HUES6 (cell line): ENCODE results near the gene SAMD5.
A peak's percentile ranks its signal among the peaks of the same experiment; 100 is the strongest.

ENCODE experiments used
- H3K27ac ChIP-seq: 2 replicates; pipeline ENCODE4 v1.7.0; 2013; ENCODE audit warnings: low read depth, mild to moderate bottlenecking, low read length, inconsistent platforms
- H3K27me3 ChIP-seq: 2 replicates; pipeline ENCODE4 v1.6.1; 2013; ENCODE audit warnings: low read length; ENCODE audit not compliant: control insufficient read depth, insufficient read depth
- H3K36me3 ChIP-seq: 2 replicates; pipeline ENCODE4 v1.6.1; 2013; ENCODE audit warnings: low read length; ENCODE audit not compliant: control insufficient read depth, insufficient read depth
- H3K4me1 ChIP-seq: 2 replicates; pipeline ENCODE4 v1.6.1; 2013; ENCODE audit warnings: low read length; ENCODE audit not compliant: control insufficient read depth, insufficient read depth
- H3K4me3 ChIP-seq: 2 replicates; pipeline ENCODE4 v1.5.1; 2013; ENCODE audit warnings: low read depth, low read length
- H3K9ac ChIP-seq: one replicate; pipeline ENCODE4 v1.6.1; 2013; ENCODE audit warnings: mild to moderate bottlenecking, low read length
- H3K9me3 ChIP-seq: 2 replicates; pipeline ENCODE4 v1.6.1; 2013; ENCODE audit warnings: low read depth, low read length; ENCODE audit not compliant: control insufficient read depth, insufficient read depth

Gene SAMD5

DNA sequence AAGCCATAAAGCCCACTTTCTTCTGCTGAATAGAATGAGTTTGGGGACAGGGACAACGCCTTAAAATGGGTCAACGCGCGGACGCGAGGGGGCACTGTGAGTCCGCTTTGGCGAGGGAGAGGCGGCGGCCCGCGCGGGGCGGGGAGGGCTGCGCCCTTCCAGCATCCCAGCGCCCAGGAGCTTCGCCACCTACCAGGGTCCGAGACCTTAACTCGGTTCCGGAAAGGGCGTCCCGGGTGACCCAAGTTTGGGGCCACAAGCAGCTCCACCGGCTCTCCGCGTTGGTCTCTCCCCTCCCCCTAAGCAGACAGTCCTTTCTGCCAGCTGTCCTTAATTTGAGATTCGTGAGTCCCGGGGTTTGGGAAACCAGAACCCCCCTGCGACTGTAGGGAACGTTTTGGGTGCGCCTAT lies 1.8 kb upstream of the SAMD5 start:
- H3K27me3 ChIP-seq, result peaks cover 98% of the 10 kb centered on the region
- no peak overlapping the region for H3K9ac ChIP-seq
- H3K9me3 ChIP-seq, result no peaks in the 10 kb centered on the region
- H3K36me3 ChIP-seq, result no peaks in the 10 kb centered on the region
- no peak overlapping the region for H3K27ac ChIP-seq
- peaks cover 21% of the 10 kb centered on the region for H3K4me1 ChIP-seq
- peak overlapping the region; percentile 69 for H3K4me3 ChIP-seq

DNA sequence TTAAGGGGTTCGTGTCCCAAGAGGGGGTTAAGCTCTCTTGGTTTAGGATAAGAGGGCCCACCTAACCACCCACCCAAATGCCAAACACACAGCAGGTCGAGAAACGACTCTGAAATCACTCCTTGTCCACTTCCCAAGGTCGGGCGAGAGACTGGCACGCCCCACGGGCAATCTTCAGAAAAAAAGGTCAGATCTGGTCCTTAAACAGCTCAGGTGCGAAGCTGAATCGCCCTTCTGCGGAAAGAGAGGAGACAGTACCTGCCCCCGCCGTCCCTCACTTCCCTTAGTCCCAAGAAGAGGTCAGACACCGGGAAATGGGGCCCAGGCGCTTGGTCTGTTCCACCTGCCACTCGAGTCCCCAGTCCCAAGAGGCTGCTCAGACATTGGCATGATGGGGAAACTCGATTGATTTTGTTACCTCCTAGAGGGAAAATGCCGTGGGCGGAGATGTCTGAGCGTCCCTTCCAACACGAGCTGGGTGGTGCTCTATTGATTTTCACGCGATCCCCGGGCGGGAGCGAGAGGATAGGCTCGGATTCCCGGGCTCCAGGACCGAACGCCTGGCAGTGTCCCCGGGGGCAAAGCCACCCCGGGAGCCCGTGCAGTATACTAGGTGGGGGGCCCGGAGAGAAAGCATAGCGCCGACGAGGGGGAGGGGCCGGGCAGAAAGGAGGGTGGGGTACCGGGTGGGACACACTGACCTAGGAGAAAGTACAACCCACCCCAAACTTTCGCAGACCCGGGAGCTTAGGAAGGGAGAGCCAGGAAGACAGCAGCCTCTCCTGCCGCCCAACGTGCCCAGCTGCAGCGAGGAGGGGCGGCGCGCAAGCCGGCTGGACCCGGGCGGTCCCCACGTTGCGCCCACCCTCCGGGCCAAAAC lies 1.1 kb upstream of the SAMD5 start:
- H3K27me3 ChIP-seq, result peaks cover 97% of the 10 kb centered on the region
- H3K9me3 ChIP-seq, result no peaks in the 10 kb centered on the region
- H3K4me3 ChIP-seq, result peak overlapping the region; percentile 69
- no peaks in the 10 kb centered on the region for H3K36me3 ChIP-seq
- H3K27ac ChIP-seq, result no peak overlapping the region
- H3K4me1 ChIP-seq, result peaks cover 21% of the 10 kb centered on the region
- peak overlapping the region; percentile 62 for H3K9ac ChIP-seq

DNA sequence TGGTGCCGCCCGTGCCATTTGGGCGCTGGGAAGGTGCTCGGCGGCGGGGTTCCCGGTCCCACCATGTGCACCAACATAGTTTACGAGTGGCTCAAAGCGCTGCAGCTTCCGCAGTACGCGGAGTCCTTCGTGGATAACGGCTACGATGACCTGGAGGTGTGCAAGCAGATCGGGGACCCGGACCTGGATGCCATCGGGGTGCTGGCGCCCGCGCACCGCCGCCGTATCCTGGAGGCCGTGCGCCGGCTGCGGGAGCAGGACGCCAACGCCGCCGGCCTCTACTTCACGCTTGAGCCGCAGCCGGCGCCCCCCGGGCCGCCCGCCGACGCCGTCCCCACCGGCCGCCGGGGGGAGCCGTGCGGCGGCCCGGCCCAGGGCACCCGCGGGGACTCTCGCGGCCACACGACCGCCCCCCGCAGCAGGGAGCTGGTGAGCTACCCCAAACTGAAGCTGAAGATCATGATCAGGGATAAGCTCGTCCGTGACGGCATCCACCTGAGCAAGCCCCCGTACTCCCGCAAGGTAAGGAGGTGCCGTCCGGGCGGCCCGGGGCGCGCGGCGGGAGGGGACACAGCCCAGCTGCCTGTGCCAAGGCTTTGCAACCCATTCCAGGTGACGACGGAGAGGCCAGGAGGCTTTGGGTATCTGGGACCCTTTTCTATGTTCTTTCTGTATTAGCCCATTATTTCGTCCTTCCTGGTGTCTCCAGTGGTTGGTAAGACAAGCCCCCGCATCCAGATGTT lies 547 bp downstream of the SAMD5 start:
- H3K4me1 ChIP-seq, result peaks cover 11% of the 10 kb centered on the region
- H3K27me3 ChIP-seq, result peaks cover 97% of the 10 kb centered on the region
- H3K4me3 ChIP-seq, result peak overlapping the region; percentile 69
- peak overlapping the region; percentile 56 for H3K9ac ChIP-seq
- no peaks in the 10 kb centered on the region for H3K9me3 ChIP-seq
- H3K27ac ChIP-seq, result no peak overlapping the region
- H3K36me3 ChIP-seq, result no peaks in the 10 kb centered on the region

DNA sequence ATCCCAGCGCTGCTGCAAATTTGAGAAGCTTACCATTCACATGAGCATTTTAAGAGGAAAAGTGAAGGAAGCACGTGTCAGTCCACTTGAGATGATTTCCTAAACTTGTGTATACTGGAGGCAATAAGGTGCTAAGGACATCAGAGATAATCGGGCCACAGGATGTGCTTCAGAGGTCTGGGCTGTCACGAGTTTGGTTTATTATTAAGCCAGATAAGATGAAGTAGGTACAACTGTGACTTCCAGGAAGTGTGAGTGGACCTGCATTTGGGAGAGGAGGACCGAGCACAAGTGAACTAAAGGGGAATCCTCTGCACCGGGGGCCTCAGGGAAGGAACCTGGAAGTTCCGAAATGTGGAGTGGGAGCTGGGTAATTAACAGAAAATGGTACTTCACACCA lies 1.4 kb downstream of the SAMD5 start:
- Histone ChIP-seq H3K4me1 (peaks cover 11% of the 10 kb centered on the region), H3K27me3 (peaks cover 92% of the 10 kb centered on the region), H3K9me3 (no peaks in the 10 kb centered on the region), H3K9ac (no peak overlapping the region), H3K27ac (no peak overlapping the region), H3K4me3 (peak overlapping the region; percentile 69), H3K36me3 (no peaks in the 10 kb centered on the region)

DNA sequence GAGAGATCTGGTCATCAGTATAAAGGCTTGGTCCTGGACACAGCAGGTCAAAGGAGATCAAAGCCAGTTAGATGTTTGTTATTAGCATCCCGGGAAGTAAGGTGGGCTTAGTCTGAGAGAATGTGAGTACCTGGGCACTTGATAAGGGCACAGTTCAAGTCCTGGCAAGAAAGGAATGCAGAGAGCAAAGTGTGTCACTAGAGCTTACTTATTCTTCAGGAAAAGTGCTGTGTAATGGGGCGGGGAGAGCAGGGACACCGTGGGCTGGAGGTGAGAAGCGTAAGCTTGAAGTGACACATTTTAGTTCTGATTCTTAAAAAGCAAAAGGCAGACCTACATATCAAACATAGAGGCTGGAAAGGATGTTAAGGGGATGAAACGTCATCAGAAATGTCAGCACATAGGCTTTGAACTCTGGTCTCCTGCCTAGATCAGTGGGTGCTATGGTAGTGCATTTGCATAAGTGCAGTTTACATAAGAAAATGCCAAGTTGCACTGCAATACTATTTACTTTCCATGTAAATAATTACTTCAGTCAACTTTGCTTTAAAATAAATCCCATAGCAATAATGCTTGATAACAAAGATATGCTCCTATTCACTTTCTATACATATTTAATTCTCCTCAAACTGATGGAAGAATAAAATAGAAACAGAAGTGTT lies 2.6 kb downstream of the SAMD5 start:
- no peak overlapping the region for H3K9ac ChIP-seq
- no peaks in the 10 kb centered on the region for H3K36me3 ChIP-seq
- H3K9me3 ChIP-seq, result no peaks in the 10 kb centered on the region
- no peak overlapping the region for H3K27ac ChIP-seq
- peaks cover 11% of the 10 kb centered on the region for H3K4me1 ChIP-seq
- peaks cover 82% of the 10 kb centered on the region for H3K27me3 ChIP-seq
- H3K4me3 ChIP-seq, result no peak overlapping the region

DNA sequence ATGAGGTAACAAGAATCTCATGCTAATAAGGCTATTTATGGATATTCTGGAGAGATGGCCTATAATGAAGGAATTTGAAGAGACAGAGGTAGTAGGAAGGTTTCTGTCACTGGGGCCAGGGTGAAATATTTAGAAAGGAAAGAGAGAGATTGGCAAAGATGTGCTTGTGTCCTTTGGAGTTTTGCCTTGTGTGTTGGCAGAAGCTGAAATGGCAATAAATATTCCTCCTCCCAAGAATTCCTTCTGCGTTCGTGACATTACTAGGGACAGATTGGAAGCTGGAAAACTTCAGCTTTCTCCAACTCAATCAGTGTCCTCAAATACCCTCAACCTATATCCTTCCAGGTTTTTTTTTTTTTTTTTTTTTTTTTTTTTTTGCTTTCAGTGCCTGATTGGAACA lies 6.3 kb downstream of the SAMD5 start:
- no peaks in the 10 kb centered on the region for H3K36me3 ChIP-seq
- H3K9me3 ChIP-seq, result no peaks in the 10 kb centered on the region
- no peaks in the 10 kb centered on the region for H3K4me1 ChIP-seq
- H3K27ac ChIP-seq, result no peak overlapping the region
- H3K27me3 ChIP-seq, result peaks cover 45% of the 10 kb centered on the region
- H3K4me3 ChIP-seq, result no peak overlapping the region
- no peak overlapping the region for H3K9ac ChIP-seq

DNA sequence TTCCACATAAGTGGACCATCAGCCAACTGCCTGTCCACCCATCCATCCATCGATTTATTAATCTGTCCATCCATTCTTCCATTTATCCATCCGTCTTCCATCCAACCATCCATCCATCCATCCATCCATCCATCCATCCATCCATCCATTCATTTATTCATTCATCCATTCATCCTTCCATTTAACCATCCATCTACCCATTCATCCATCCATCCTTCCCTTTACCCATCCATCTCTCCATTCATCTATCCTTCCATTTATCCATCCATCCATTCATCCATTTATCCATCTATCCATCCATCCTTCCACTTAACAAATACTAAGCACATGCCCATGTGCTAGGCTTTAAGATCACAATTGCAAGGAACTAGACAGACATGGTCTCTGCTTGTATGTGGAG lies 6.8 kb downstream of the SAMD5 start:
- no peaks in the 10 kb centered on the region for H3K9me3 ChIP-seq
- H3K27ac ChIP-seq, result no peak overlapping the region
- H3K9ac ChIP-seq, result no peak overlapping the region
- H3K4me1 ChIP-seq, result no peaks in the 10 kb centered on the region
- no peak overlapping the region for H3K4me3 ChIP-seq
- no peaks in the 10 kb centered on the region for H3K36me3 ChIP-seq
- peaks cover 40% of the 10 kb centered on the region for H3K27me3 ChIP-seq

DNA sequence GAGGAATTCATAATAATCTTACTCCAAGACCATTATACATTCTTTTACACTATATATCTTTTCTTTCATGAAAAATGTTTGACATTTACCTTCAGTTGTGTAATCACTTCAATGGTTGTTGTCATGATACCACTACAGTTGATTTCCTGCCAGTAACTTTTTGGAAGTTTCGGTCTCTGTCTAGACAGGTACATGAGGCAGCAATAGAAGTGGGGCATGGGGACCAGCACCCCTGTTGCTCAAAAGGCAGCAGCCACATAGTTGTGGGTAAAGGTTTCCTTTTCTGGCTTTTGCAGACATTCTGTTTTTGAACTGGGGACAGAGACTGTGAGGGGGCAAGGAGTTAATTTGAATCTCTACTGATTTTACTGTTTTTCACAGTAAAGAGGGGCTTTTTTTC lies 14.1 kb downstream of the SAMD5 start:
- no peak overlapping the region for H3K4me3 ChIP-seq
- no peaks in the 10 kb centered on the region for H3K9me3 ChIP-seq
- H3K9ac ChIP-seq, result no peak overlapping the region
- no peak overlapping the region for H3K27ac ChIP-seq
- H3K4me1 ChIP-seq, result no peaks in the 10 kb centered on the region
- H3K36me3 ChIP-seq, result no peaks in the 10 kb centered on the region
- no peaks in the 10 kb centered on the region for H3K27me3 ChIP-seq

DNA sequence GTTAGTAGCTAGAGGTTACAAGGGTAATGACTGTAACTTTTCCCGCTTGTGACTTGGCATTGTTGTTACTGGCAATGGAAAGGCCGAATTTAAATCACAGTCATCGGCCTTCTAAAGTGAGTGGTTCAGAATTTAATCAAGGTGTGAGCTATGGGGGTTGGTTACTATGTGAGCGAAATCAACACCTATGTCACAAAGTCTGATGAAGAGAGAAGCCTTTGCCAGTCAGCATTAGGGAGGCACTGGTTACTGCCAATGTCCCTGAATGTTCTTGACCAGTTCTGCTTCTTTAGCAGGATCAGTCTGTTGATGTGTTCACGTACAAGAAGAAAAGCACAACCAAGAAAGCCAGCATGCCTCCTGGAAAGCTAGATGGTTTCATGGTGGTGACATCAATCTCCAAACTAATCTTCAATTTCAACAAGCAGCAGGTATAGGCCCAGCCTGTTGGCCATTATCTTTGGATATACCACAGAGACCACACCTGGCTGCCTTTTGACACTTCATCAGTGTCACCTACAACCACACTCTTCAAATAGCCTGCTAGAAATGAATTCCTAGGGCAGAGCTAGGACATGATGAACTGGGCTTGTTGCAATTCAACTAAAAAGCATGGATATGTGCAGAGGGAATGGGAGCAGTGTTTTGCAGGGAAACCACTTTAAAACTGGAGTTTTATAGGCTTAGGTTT lies 17.2 kb downstream of the SAMD5 start:
- Histone ChIP-seq H3K27ac (no peak overlapping the region), H3K9me3 (no peaks in the 10 kb centered on the region), H3K4me3 (no peak overlapping the region), H3K9ac (no peak overlapping the region), H3K36me3 (no peaks in the 10 kb centered on the region), H3K4me1 (no peaks in the 10 kb centered on the region; the same call in 1 of the 2 replicates), H3K27me3 (no peaks in the 10 kb centered on the region)

DNA sequence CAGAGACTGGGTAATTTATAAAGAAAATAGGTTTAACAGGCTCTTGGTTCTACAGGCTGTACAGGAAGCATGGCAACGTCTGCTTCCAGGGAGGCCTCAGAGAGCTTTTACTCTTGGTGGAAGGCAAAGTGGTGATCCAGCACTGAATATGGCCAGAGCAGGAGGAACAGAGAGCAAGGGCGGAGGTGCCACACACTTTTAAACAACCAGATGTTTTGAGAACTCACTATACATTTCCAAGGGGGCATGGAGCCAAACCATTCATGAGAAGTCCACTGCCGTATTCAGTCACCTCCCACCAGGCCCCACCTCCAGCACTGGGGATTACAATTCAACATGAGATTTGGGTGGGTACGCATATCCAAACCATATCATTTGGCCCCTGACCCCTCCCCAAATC lies 18.7 kb downstream of the SAMD5 start:
- Histone ChIP-seq H3K27ac (no peak overlapping the region), H3K9me3 (no peaks in the 10 kb centered on the region), H3K27me3 (no peaks in the 10 kb centered on the region), H3K4me3 (no peak overlapping the region), H3K36me3 (no peaks in the 10 kb centered on the region), H3K4me1 (no peaks in the 10 kb centered on the region; the same call in 1 of the 2 replicates), H3K9ac (no peak overlapping the region)
